ENCODE measurements around the gene ULK4.
"Not testable (repeated sequence)": the region's sequence is repeated elsewhere in the genome, so short reads cannot be mapped to it uniquely, and the experiment has no call there.

Gene ULK4

DNA sequence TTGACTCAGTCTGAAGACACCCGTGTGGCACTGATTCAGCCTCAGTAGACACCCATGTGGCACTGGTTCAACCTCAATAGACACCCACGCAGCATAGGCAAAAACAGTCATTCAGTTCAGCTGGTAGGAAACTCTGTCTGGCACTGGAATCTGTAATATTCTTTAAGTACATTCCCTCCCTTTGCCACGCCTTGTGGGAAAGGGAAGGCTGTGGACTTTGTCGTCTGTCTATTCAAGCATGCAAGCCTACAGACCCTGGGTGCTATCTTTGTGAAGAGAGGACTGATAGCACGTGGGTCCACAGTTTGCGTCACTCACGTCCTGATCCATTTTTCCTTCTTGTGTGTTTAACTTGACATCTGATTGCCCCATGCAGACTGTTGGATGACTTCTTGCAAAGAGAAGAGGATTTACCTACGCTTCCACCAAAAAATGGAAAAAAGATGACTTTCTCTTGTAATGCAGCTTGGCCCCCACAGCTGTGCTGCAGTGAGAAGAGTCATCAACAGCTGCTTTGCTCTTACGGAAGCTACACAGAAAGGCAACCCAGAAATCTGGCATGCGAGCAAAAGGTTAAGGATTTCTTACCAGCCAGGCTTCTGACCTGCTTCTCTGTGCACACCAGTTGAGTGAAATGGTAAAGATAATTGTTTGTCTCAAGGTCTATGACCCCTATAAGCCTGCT lies 278.1 kb downstream of the ULK4 start:
- DNase-seq, result no peak

DNA sequence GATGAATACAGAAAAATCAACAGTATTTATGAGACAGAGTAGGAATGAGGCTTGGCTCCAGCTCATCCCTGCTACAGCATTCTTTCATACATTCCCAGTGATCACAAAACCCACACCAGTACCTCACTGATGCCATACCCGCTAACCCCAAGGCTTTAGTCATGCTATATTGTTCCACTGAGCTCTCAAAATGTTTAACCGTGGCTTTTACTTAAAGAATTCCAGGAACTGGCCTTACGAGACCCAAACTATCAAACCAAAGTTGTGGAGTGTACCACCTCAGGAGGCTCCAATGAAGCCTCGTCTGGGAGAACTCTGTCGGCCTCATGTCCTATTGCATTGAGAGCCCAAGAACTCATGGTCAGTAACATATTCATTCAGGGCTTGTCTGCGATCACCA lies 278.9 kb downstream of the ULK4 start:
- no peak for DNase-seq

DNA sequence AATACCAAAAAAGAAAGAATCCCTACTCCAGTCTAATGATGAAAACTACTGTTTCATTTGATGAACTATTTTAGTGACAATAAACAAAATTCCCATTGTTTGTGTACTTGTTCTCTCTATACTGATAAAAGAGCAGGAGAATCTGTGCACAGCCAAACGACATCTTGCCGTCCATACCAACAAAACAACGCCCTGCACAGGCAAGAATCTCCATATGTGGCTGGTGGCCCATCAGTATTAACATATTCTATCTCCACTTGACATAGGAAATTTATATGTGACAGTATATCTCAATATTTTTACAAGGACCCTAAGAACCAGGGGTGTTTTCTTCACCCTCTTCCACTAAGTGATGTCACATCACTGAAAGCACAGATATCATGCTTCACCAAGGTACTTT lies 279.5 kb downstream of the ULK4 start:
- no peak for DNase-seq

DNA sequence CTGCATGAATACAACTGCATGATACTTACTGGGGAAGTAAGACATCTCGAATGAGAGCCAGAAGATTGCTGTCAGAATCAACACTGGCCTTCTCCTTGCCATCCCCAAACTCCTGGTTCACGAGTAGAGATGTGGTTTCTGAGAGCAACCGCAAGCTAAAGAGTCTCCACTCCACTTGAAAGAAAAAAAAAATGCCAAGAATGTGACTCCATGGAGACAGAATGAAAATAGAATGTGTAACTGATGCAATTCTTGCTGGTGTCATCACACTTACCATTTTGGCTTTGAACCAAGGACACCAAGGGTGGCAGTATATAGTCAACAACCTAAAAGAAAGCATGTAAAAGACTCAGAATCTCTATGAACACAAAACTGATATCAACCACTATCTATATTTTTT lies 280.4 kb downstream of the ULK4 start:
- no peak for DNase-seq

GRCh38 chr3:41679374-41679773 lies 282.5 kb downstream of the ULK4 start:
- no peak for DNase-seq

- DNase-seq, result not testable (repeated sequence)
Measured at GRCh38 chr3:41675102-41675501, 286.8 kb downstream of the ULK4 start.

DNA sequence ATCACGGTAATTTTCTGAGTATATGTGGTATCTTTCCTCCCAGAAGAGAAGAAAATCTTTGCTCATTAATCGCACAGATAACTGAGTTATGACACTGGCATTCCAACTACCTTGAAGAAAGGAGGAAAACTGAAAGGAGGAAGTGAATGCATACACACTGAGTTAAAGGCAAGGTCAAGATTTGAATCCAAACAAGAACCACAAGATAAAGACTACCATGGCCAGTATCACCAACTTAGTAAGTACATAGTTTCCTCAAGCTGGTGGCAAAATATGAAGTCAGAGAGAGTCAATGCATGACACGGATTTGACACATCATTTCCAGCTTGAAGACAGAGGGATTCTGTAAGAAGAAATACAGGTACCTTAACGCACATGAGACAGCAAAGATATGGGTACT lies 287.5 kb downstream of the ULK4 start:
- no peak for DNase-seq

DNA sequence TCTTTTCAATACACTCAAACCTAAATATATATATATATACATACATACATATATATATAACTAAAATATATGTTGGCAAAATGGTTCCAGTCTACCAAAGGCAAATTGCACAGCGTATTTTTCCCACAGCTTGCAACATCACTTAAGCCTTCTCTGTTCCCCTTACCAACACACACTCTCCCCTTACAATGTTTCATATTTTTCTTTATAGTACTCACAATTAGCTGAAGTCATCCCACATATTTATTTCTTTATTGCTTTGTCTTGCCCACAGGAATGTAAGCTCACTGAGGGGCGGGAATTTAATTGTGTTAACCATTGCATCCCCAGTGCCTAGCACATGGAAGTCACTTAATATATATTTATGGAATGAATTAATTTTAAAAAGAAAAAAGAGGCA lies 288.3 kb downstream of the ULK4 start:
- no peak for DNase-seq

- no peak for DNase-seq
Measured at GRCh38 chr3:41668379-41668778, 293.5 kb downstream of the ULK4 start.

GRCh38 chr3:41662288-41662687 lies 299.6 kb downstream of the ULK4 start:
- no peak for DNase-seq

DNA sequence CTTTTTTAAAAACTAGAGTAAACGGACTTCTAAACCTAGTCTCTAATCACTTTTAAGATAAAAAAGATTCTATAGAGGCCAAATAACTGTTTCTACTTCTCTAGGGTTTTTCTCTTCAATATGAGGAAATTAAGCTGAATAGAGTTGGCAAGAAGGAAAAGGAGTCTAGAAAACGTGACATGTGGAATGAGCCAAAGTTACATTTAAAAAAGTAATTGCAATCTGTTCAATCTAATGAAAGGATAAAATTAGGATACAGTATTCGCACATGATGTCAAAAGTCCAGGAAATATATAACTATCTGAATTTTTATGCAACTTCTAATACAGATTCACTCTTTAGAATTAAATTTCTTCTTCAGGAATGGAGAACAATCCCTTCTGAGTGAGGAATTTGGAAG lies 300.1 kb downstream of the ULK4 start:
- no peak for DNase-seq

GRCh38 chr3:41660510-41660909 lies 301.4 kb downstream of the ULK4 start:
- no peak for DNase-seq

- DNase-seq, result no peak
Measured at GRCh38 chr3:41653571-41654239, 308.2 kb downstream of the ULK4 start.

DNA sequence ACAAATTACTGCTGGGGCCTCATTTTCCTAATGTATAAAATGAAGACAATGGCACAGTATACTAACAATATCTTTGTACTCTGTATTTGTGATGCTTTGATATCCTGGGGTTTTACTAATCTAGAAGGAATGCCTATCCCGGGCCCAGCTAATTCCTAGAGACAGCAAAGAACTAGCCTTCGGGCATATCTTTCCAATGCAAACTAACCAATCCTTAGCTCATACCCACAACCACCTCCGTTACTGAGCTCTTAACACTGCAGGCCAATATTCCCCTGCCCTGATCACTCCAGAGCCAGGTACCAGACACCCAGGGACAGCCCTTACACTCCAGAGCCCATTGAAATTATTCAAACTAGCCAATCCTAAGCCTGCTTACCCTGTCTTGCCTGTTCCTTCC lies 309.0 kb downstream of the ULK4 start:
- DNase-seq, result no peak

DNA sequence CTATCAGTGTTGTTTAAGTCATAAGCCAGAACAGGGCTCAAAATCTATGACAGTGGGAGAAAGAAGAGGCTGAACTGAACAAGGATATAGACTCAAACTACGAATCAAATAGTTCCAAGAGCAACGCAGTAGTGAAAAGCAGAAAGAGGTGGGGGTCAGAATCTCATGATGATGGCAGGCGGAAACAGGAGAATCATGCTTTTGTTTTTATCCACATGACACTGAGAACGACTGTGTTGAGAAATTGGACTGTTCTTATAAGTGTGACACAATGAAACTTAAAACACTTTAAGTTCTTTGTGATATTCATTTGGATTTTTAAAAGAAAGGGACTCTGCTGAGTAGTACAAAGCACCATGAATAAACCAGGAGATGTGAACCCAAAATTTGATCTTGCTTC lies 309.4 kb downstream of the ULK4 start:
- no peak for DNase-seq

GRCh38 chr3:41651718-41652117 lies 310.2 kb downstream of the ULK4 start:
- DNase-seq, result no peak

- DNase-seq, result no peak
Measured at GRCh38 chr3:41650406-41650805, 311.5 kb downstream of the ULK4 start.

GRCh38 chr3:41649129-41649739 lies 312.7 kb downstream of the ULK4 start:
- DNase-seq, result no peak

- not testable (repeated sequence) for DNase-seq
Measured at GRCh38 chr3:41647730-41648129, 314.2 kb downstream of the ULK4 start.

DNA sequence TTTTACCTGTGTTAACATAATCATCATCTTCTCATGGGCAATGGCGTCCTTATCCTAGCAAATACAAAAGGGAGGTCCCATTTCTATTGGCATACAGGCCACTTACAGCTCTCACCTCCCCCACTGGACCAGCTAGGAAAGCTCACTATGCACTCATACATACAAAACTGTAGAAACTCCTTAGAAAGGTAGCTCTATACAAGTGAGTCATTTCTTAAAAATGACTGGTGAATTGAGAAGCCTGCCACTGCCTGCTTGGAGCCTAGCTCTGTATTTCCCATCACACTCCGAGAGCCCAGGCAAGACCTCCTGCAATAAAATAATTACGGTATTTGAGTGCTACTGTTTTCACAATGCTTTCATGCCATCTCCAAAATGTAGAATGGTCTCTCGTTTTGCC lies 321.8 kb downstream of the ULK4 start:
- DNase-seq, result no peak

- no peak for DNase-seq
Measured at GRCh38 chr3:41638381-41638780, 323.5 kb downstream of the ULK4 start.

DNA sequence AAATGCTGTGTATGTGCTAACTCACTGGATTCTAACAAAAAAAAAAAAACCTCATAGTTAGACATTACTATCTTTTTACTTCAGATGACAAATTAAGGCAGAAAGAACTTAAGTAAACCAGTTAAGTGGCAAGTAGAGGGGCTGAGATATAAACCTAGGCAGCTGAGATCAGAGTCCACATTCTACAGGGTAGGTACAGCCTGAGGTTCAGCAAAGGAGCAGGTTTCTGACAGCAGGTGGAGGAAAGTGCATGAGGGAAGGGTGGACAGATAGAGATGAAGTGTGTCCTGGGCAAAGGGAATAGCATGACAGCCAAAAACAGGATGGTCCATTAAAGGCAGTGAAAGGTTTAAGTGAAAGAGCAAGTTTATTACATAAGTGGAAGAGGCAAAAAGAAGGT lies 329.2 kb downstream of the ULK4 start:
- DNase-seq, result no peak

GRCh38 chr3:41630708-41631107 lies 331.2 kb downstream of the ULK4 start:
- DNase-seq, result no peak

DNA sequence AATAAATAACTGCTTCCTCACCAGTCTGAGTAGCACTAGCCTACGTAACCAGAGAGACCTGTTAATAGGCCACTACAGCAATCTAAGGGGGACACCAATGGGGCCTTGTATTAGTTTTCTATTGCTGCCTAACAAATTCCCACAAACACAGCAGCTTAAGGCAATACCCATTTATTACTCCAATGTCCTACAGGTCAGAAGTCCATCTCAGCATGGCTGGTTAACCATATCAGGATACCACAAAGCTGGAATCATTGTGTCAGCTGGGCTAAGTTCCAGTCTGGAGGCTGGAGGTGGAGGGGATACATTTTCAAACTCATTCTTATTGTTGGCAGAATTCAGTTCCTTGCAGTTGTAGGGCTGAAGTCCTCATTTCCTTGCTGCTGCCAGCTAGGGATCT lies 331.9 kb downstream of the ULK4 start:
- DNase-seq, result no peak

DNA sequence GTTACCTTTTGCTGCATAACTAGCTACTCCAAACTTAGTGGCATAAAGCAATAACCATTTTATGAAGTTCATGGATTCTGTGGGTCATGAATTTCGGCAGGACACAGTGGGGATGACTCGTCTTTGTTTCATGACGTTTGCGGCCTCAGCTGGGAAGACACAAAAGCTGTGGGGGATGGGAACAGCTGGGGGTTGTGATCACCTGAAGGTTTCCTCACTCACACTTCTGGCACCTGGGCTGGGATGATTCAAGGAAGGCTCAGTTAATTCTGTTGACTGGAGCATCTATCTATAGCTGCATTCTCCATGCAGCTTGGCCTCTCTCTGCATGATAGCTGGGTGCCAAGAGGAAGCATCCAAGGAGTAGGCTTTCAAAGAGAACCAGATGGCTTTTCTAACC lies 332.8 kb downstream of the ULK4 start:
- no peak for DNase-seq
